ENCODE measurements around the gene PCBP3.

DNA sequence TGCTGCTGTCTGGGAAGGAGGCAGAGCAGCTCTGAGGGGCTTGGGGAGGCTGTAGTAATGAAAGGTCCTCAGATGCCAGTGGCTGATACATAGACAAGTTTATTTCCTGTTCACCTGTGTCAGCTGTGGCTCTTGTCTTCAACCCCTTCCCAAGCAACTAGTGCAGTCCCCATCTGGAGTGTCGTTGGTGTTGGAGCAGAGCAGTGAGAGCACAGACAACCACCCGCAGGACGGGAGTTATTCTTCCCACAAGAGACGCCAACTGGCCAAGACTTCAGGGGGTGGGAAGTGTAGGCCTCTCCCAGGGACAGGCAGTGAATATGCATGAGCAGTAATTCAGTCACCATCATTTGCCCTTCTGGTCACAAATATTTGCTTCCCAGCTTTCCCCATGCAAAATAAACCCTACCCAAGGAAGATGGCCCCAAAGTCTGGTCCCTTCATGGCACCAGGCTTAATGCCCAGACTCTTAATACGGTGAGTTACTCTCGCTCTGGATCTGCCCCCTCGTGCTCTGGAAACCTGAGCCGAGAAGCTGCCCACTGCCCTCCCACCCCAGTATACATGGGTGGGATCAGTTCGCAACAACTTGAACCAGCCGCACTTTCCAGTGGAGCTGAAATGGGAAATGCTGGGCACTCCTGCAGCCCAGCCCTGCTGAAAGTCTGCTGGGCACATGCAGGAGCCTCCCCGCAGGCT is 184.5 kb downstream of the PCBP3 start:
- no peak for TF ChIP-seq POLR2AphosphoS5 (IDR thresholded peaks at IDR 0.05)
- TF ChIP-seq POLR2A (IDR thresholded peaks at IDR 0.05) = no peak
